C4-2B (cell line): ENCODE data around the gene MST1.
A peak's percentile ranks its signal among the peaks of the same experiment; 100 is the strongest.

Source experiments
- H3K27ac ChIP-seq: fragments of 450-650 bp; 2 replicates; pipeline ENCODE4 v1.5.1; 2017
- CTCF ChIP-seq: fragments of 450-650 bp; conservative IDR thresholded peaks from 2 replicates; pipeline ENCODE4 v1.5.1; 2017; ENCODE audit warnings: mild to moderate bottlenecking
- ZFX ChIP-seq: fragments of 450-650 bp; IDR thresholded peaks from 2 replicates; pipeline ENCODE4 v1.6.1; 2017

The MST1 gene

GRCh38 chr3:49689046-49689907 is at the start of gene MST1, which contains the start of gene RNF123:
TSS of gene MST1 (minus strand) at chr3:49689474. CDS start at chr3:49688691, 783 bp downstream.
TSS of gene RNF123 (plus strand) at chr3:49689557. CDS start at chr3:49691166, 1,609 bp downstream.
- H3K27ac ChIP-seq = peak within 1 kb of the TSS; percentile 80
- TF ChIP-seq ZFX (0 out of 2 replicates have a peak, but pooled peaks have one; percentile 22), CTCF (no peak)

GRCh38 chr3:49738067-49738713 is 48.9 kb upstream of the MST1 start:
- no peak for TF ChIP-seq ZFX
- no peak for TF ChIP-seq CTCF
- no peak overlapping the region for H3K27ac ChIP-seq

GRCh38 chr3:49734752-49735151 is 45.5 kb upstream of the MST1 start:
- TF ChIP-seq ZFX (no peak), CTCF (no peak)
- no peak overlapping the region for H3K27ac ChIP-seq

- TF ChIP-seq CTCF = no peak
- no peak for TF ChIP-seq ZFX
- no peak overlapping the region for H3K27ac ChIP-seq
Observed at GRCh38 chr3:49733551-49733950, 44.3 kb upstream of the MST1 start.

GRCh38 chr3:49732597-49732996 is 43.3 kb upstream of the MST1 start:
- no peak overlapping the region for H3K27ac ChIP-seq
- TF ChIP-seq CTCF (no peak), ZFX (no peak)

GRCh38 chr3:49729966-49730609 is 40.8 kb upstream of the MST1 start:
- no peak overlapping the region for H3K27ac ChIP-seq
- TF ChIP-seq CTCF = no peak
- TF ChIP-seq ZFX = no peak

GRCh38 chr3:49727924-49728361 is 38.7 kb upstream of the MST1 start:
- H3K27ac ChIP-seq = no peak overlapping the region
- TF ChIP-seq ZFX (no peak), CTCF (no peak)
